ENCODE data around the gene GALT.

DNA sequence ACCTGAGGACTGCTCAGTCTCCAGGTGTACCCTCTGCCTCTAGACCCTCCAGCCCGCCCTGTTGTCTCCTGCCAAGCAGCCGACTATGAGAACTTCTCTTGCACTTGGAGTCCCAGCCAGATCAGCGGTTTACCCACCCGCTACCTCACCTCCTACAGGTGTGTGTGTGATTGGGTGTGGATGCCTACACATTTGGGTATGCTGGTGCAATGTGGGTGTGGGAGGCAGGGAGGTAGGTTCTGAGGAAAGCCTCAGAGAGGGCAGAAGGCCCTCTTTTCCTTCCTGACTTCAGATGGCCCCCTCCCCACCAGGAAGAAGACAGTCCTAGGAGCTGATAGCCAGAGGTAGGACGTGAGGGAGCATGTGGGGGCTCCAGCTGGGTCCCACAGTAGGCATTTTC, 10.5 kb downstream of the GALT start:
- TF ChIP-seq, protein P1, sequence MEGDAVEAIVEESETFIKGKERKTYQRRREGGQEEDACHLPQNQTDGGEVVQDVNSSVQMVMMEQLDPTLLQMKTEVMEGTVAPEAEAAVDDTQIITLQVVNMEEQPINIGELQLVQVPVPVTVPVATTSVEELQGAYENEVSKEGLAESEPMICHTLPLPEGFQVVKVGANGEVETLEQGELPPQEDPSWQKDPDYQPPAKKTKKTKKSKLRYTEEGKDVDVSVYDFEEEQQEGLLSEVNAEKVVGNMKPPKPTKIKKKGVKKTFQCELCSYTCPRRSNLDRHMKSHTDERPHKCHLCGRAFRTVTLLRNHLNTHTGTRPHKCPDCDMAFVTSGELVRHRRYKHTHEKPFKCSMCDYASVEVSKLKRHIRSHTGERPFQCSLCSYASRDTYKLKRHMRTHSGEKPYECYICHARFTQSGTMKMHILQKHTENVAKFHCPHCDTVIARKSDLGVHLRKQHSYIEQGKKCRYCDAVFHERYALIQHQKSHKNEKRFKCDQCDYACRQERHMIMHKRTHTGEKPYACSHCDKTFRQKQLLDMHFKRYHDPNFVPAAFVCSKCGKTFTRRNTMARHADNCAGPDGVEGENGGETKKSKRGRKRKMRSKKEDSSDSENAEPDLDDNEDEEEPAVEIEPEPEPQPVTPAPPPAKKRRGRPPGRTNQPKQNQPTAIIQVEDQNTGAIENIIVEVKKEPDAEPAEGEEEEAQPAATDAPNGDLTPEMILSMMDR (IDR thresholded peaks at IDR 0.05): no peak
- TF ChIP-seq POLR2A (IDR thresholded peaks at IDR 0.05): no peak
